ENCODE data around the gene ADCY4. TPM values are rescaled to one million over a fixed set of nuclear protein-coding genes. Genes with fewer than 3 reads are reported as not detected.

Gene ADCY4
- total and polyA plus RNA-seq, 2 of the 8 experiments (the other 6 are each of a cell fraction or from before 2014, with no cell fraction given) = 0.27 to 0.35 TPM

DNA sequence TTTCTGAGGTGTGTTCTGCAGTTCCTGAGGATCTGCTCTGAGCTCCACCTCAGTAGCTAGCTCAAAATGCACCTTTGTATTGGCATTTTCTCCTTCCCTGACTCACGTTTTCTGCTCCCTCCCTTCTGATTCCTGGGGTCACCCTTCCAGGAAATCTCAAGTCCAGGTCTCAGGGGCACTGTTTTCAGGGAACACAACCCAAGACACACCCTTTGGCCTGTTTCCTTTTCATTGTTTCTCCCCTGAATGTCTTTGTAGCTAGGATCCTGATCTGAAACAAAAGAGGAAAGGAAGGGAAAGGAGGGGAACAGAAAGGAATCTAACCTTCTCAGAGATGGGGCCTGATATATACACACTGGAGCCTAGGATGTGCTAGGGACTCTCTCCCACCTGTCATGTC lies 12.3 kb upstream of the ADCY4 start (continued):
- no peak for TF ChIP-seq YY1 (IDR thresholded peaks at IDR 0.05; ENCODE audit: low read depth, low read length)
- TF ChIP-seq RAD21 (IDR thresholded peaks at IDR 0.05 in 1 of 2, conservative IDR thresholded peaks at IDR 0.05 in 1 of 2; ENCODE audit: low read depth in 2 of 2, low read length in 2 of 2) = no peak
